HepG2 (cell line): Measurements from ENCODE around the gene CAST. TPM values are rescaled to one million over a fixed set of nuclear protein-coding genes. Genes with fewer than 3 reads are reported as not detected.

Experiments used
- AKAP8 ChIP-seq: sonication (generic); formaldehyde crosslinking; IDR thresholded peaks from 2 replicates; pipeline ENCODE4 v1.5.1; 2020; ENCODE audit warnings: mild to moderate bottlenecking, missing genetic modification reagents
- FUBP1 ChIP-seq: sonication (generic); formaldehyde crosslinking; IDR thresholded peaks from 2 replicates; pipeline ENCODE4 v1.5.1; 2020; ENCODE audit warnings: missing genetic modification reagents, mild to moderate bottlenecking, borderline replicate concordance
- KLF15 ChIP-seq: sonication (generic); formaldehyde crosslinking; IDR thresholded peaks from 2 replicates; pipeline ENCODE4 v1.8.1; 2023; ENCODE audit warnings: borderline replicate concordance, mild to moderate bottlenecking, inconsistent platforms, missing genetic modification reagents, mixed read lengths
- RARA ChIP-seq: IDR thresholded peaks from 2 replicates; pipeline ENCODE4 v1.6.1; 2016; ENCODE audit warnings: missing genetic modification reagents, missing compliant biosample characterization
- RBFOX2 ChIP-seq: fragments of 200-400 bp; formaldehyde crosslinking; IDR thresholded peaks from 2 replicates; pipeline ENCODE4 v1.6.1; 2017; ENCODE audit warnings: low read depth, mild to moderate bottlenecking, low read length
- SIX1 ChIP-seq: sonication (generic); formaldehyde crosslinking; IDR thresholded peaks from 2 replicates; pipeline ENCODE4 v1.4.0; 2020; ENCODE audit warnings: missing genetic modification reagents, borderline replicate concordance
- ZNF205 ChIP-seq: IDR thresholded peaks from 2 replicates; pipeline ENCODE4 v1.6.1; 2018; ENCODE audit warnings: missing biosample characterization, missing genetic modification reagents
- ZNF331 ChIP-seq: sonication (generic); formaldehyde crosslinking; IDR thresholded peaks from 2 replicates; pipeline ENCODE4 v1.4.0; 2020; ENCODE audit warnings: missing genetic modification reagents
- ZNF543 ChIP-seq: sonication (generic); formaldehyde crosslinking; IDR thresholded peaks from 2 replicates; pipeline ENCODE4 v1.4.0; 2020; ENCODE audit warnings: mild to moderate bottlenecking, missing genetic modification reagents
- ZNF562 ChIP-seq: sonication (generic); formaldehyde crosslinking; IDR thresholded peaks from 2 replicates; pipeline ENCODE4 v1.8.0; 2022; ENCODE audit warnings: missing genetic modification reagents, borderline replicate concordance
- polyA plus RNA-seq, 8 experiments: library from polyadenylated mRNA; depleted of rRNA in 3 of 8; stranded (reverse) in 7 of 8; unstranded in 1 of 8; fragments of >200 nt; fragmentation: Illumina TruSeq in 4 of 8; extraction: Trizol in 4 of 8; gene quantifications; 2 replicates each; pipeline versions ENCODE4 v1.2.1 to v1.2.3, GENCODE V29; 2011 to 2016; ENCODE audit warnings: low read depth in 4 of 8, missing spikeins in 1 of 8, mixed read lengths in 1 of 8; ENCODE audit not compliant: insufficient read depth in 1 of 8
- total RNA-seq, 5 experiments: library from RNA; depleted of rRNA; stranded (reverse); fragments of >200 nt; fragmentation: Illumina TruSeq; extraction: Trizol; gene quantifications; 2 replicates each; pipeline ENCODE4 v1.2.3, GENCODE V29; 2016; ENCODE audit warnings: low read depth in 1 of 5
- TF ChIP-seq, protein P1 (sequence below): IDR thresholded peaks from 2 replicates; pipeline ENCODE4 v1.6.1; 2018; ENCODE audit warnings: missing genetic modification reagents, mild to moderate bottlenecking, missing compliant biosample characterization
- TF ChIP-seq, protein P2 (sequence below): IDR thresholded peaks from 2 replicates; pipeline ENCODE4 v1.6.1; 2016; ENCODE audit warnings: low read depth
- TF ChIP-seq, protein P3 (sequence below): sonication (generic); formaldehyde crosslinking; IDR thresholded peaks from 2 replicates; pipeline ENCODE4 v1.5.1; 2020; ENCODE audit warnings: mild to moderate bottlenecking, missing genetic modification reagents, moderate library complexity
- TF ChIP-seq, protein P4 (sequence below): sonication (generic); formaldehyde crosslinking; IDR thresholded peaks from 2 replicates; pipeline ENCODE4 v1.4.0; 2020; ENCODE audit warnings: mild to moderate bottlenecking, missing genetic modification reagents
- TF ChIP-seq, protein P5 (sequence below): sonication (generic); formaldehyde crosslinking; IDR thresholded peaks from 2 replicates; pipeline ENCODE4 v1.4.0; 2020; ENCODE audit warnings: missing genetic modification reagents; ENCODE audit errors: not compliant biosample characterization

The CAST gene
- total and polyA plus RNA-seq, 2 of the 13 experiments (the other 11 are each of a cell fraction or from before 2014, with no cell fraction given), result 42.1 to 67.6 TPM

- TF ChIP-seq, protein P1, sequence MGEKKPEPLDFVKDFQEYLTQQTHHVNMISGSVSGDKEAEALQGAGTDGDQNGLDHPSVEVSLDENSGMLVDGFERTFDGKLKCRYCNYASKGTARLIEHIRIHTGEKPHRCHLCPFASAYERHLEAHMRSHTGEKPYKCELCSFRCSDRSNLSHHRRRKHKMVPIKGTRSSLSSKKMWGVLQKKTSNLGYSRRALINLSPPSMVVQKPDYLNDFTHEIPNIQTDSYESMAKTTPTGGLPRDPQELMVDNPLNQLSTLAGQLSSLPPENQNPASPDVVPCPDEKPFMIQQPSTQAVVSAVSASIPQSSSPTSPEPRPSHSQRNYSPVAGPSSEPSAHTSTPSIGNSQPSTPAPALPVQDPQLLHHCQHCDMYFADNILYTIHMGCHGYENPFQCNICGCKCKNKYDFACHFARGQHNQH (CRISPR knock-in tag), result peak; percentile 59
- TF ChIP-seq, protein P2, sequence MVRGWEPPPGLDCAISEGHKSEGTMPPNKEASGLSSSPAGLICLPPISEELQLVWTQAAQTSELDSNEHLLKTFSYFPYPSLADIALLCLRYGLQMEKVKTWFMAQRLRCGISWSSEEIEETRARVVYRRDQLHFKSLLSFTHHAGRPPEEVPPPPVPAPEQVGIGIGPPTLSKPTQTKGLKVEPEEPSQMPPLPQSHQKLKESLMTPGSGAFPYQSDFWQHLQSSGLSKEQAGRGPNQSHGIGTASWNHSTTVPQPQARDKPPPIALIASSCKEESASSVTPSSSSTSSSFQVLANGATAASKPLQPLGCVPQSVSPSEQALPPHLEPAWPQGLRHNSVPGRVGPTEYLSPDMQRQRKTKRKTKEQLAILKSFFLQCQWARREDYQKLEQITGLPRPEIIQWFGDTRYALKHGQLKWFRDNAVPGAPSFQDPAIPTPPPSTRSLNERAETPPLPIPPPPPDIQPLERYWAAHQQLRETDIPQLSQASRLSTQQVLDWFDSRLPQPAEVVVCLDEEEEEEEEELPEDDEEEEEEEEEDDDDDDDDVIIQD (CRISPR knock-in tag), result no peak; the same call in 1 of the 2 replicates
- TF ChIP-seq ZNF205 (CRISPR knock-in tag) (peak; percentile 98), ZNF543 (CRISPR knock-in tag) (peak; percentile 56; the same call in 1 of the 2 replicates), SIX1 (CRISPR knock-in tag) (peak; percentile 91; the same call in 1 of the 2 replicates), FUBP1 (no peak), ZNF331 (CRISPR knock-in tag) (0 out of 2 replicates have a peak, but pooled peaks have one; percentile 48), RARA (CRISPR knock-in tag) (peak; percentile 49; the same call in 1 of the 2 replicates), RBFOX2 (peak; percentile 78; the same call in 1 of the 2 replicates), ZNF562 (CRISPR knock-in tag) (no peak), AKAP8 (CRISPR knock-in tag) (no peak), KLF15 (CRISPR knock-in tag) (0 out of 2 replicates have a peak, but pooled peaks have one; percentile 37)
- TF ChIP-seq, protein P3, sequence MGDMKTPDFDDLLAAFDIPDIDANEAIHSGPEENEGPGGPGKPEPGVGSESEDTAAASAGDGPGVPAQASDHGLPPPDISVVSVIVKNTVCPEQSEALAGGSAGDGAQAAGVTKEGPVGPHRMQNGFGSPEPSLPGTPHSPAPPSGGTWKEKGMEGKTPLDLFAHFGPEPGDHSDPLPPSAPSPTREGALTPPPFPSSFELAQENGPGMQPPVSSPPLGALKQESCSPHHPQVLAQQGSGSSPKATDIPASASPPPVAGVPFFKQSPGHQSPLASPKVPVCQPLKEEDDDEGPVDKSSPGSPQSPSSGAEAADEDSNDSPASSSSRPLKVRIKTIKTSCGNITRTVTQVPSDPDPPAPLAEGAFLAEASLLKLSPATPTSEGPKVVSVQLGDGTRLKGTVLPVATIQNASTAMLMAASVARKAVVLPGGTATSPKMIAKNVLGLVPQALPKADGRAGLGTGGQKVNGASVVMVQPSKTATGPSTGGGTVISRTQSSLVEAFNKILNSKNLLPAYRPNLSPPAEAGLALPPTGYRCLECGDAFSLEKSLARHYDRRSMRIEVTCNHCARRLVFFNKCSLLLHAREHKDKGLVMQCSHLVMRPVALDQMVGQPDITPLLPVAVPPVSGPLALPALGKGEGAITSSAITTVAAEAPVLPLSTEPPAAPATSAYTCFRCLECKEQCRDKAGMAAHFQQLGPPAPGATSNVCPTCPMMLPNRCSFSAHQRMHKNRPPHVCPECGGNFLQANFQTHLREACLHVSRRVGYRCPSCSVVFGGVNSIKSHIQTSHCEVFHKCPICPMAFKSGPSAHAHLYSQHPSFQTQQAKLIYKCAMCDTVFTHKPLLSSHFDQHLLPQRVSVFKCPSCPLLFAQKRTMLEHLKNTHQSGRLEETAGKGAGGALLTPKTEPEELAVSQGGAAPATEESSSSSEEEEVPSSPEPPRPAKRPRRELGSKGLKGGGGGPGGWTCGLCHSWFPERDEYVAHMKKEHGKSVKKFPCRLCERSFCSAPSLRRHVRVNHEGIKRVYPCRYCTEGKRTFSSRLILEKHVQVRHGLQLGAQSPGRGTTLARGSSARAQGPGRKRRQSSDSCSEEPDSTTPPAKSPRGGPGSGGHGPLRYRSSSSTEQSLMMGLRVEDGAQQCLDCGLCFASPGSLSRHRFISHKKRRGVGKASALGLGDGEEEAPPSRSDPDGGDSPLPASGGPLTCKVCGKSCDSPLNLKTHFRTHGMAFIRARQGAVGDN (CRISPR knock-in tag), result peak; percentile 67
- TF ChIP-seq, protein P4, sequence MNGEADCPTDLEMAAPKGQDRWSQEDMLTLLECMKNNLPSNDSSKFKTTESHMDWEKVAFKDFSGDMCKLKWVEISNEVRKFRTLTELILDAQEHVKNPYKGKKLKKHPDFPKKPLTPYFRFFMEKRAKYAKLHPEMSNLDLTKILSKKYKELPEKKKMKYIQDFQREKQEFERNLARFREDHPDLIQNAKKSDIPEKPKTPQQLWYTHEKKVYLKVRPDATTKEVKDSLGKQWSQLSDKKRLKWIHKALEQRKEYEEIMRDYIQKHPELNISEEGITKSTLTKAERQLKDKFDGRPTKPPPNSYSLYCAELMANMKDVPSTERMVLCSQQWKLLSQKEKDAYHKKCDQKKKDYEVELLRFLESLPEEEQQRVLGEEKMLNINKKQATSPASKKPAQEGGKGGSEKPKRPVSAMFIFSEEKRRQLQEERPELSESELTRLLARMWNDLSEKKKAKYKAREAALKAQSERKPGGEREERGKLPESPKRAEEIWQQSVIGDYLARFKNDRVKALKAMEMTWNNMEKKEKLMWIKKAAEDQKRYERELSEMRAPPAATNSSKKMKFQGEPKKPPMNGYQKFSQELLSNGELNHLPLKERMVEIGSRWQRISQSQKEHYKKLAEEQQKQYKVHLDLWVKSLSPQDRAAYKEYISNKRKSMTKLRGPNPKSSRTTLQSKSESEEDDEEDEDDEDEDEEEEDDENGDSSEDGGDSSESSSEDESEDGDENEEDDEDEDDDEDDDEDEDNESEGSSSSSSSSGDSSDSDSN, result peak; percentile 71
- TF ChIP-seq, protein P5, sequence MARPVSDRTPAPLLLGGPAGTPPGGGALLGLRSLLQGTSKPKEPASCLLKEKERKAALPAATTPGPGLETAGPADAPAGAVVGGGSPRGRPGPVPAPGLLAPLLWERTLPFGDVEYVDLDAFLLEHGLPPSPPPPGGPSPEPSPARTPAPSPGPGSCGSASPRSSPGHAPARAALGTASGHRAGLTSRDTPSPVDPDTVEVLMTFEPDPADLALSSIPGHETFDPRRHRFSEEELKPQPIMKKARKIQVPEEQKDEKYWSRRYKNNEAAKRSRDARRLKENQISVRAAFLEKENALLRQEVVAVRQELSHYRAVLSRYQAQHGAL, result no peak
These were observed at the start of gene CAST (continued) for GRCh38 chr5:96661855-96662724.
